Right lobe of liver (tissue), 4 donors: ENCODE results near the gene MAP3K20.

ENCODE experiments used
- CTCF ChIP-seq, 4 donors: fragments of 200-600 bp in 3 of 4; fragments of 450-650 bp in 1 of 4; IDR thresholded peaks; one replicate each; pipeline versions ENCODE4 v1.5.1 to v1.8.0; 2016 to 2022; ENCODE audit warnings: antibody characterized with exemption in 4 of 4, mild to moderate bottlenecking in 2 of 4
- POLR2A ChIP-seq: fragments of 450-650 bp; IDR thresholded peaks from one replicate; pipeline ENCODE4 v1.6.1; 2017; ENCODE audit warnings: antibody characterized with exemption, mild to moderate bottlenecking
- donor health status: DM: no; HTN: no; CAD: no.
- donor health status: DM: no; HTN: no; CAD: no.
- donor health status: DM: no; HTN: yes; CAD: no.

GRCh38 chr2:173109253-173110188 lies 33.9 kb downstream of the MAP3K20 start:
- TF ChIP-seq CTCF (IDR thresholded peaks at IDR 0.05) (no peak), POLR2A (no peak)
